ENCODE results near the gene NUDT22. TPM values are rescaled to one million over a fixed set of nuclear protein-coding genes. Genes with fewer than 3 reads are reported as not detected.

The NUDT22 gene
- total and polyA plus RNA-seq, 2 of the 4 experiments (the other 2 are of a cell fraction): 21.3 to 44.6 TPM

GRCh38 chr11:64267207-64267945 is 41.3 kb downstream of the NUDT22 start:
- no peak for DNase-seq
- in situ Hi-C loops (cut with MboI; ENCODE audit: low sequenced_read_pairs) (no loop called here), dilution Hi-C loops (cut with HindIII; ENCODE audit: low sequenced_read_pairs, unreplicated experiment) (no loop called here), intact Hi-C loops (cut with micrococcal nuclease) (no loop called here)
- no peak for ATAC-seq (ENCODE audit: low read depth)
- Histone ChIP-seq H4K5ac (ENCODE audit: low read depth, low read length) (no peak overlapping the region), H3K36me3 (ENCODE audit: control insufficient read depth, insufficient read depth, low read length) (peaks cover 21% of the 10 kb centered on the region), H3K4ac (ENCODE audit: low read depth, low read length) (no peak overlapping the region), H3K14ac (replicated peaks; ENCODE audit: low read depth, low read length) (no peak overlapping the region), H2AK5ac (ENCODE audit: low read depth, low read length) (peak overlapping the region; percentile 13; the same call in 1 of the 2 replicates), H2BK5ac (ENCODE audit: low read depth, low read length, poor library complexity, severe bottlenecking) (no peak overlapping the region), H3K56ac (ENCODE audit: extremely low read depth, insufficient read depth, low read length) (no peak overlapping the region), H3K4me1 (ENCODE audit: control insufficient read depth, insufficient read depth, low read length) (peaks cover 20% of the 10 kb centered on the region), H2BK120ac (ENCODE audit: low read depth, low read length) (no peak overlapping the region), H2AFZ (replicated peaks; ENCODE audit: low read length, poor library complexity) (no peak overlapping the region), H3K9ac (ENCODE audit: low read depth, low read length) (no peak overlapping the region), H4K8ac (ENCODE audit: low read depth in 2 of 2, low read length in 2 of 2) (no peak overlapping the region), H3K23ac (ENCODE audit: low read depth, low read length) (no peak overlapping the region), H3K4me2 (ENCODE audit: low read depth, low read length) (no peak overlapping the region), H4K20me1 (ENCODE audit: insufficient read depth, low read length) (no peaks in the 10 kb centered on the region; the same call in 1 of the 2 replicates), H3K9me3 (ENCODE audit: control insufficient read depth, insufficient read depth, low read length) (no peaks in the 10 kb centered on the region), H3K79me1 (ENCODE audit: low read depth in 1 of 2, low read length in 2 of 2) (peaks cover 5 to 34% of the 10 kb centered on the region in 2 experiments), H4K91ac (ENCODE audit: insufficient read depth, low read depth, low read length) (no peak overlapping the region), H3K27ac (ENCODE audit: insufficient read depth, low read length) (no peak overlapping the region), H3K9me1 (ENCODE audit: insufficient read depth, low read length) (0 out of 2 replicates have a peak, but pooled peaks cover 6% of the 10 kb centered on the region), H2AK9ac (replicated peaks; ENCODE audit: low read depth, low read length, poor library complexity) (peak overlapping the region; percentile 90), H2BK20ac (ENCODE audit: low read depth, low read length) (no peak overlapping the region), H2BK15ac (ENCODE audit: low read depth, low read length) (no peak overlapping the region), H3K4me3 (ENCODE audit: insufficient read depth, low read depth, low read length) (no peak overlapping the region), H3K27me3 (ENCODE audit: control insufficient read depth, insufficient read depth, low read length) (no peaks in the 10 kb centered on the region), H3K18ac (ENCODE audit: low read depth, low read length) (no peak overlapping the region)
- ChIA-PET POLR2A (ENCODE audit: unreplicated experiment) (interaction anchor here (1.2 kb wide), 1 partner anchor 18 kb away, joined by 3 read pairs; no protein-coding TSS in a partner anchor), CTCF (no interaction called here)
- no TSS peak for BruUV-seq (replicated peaks)
- 94% methylated on average over 11 of the region's 27 CpGs; no CpG with 5 or more reads in 1 of the 2 experiments for WGBS, 2 experiments (ENCODE audit: extremely low coverage in 2 of 2, insufficient read length in 1 of 2)
- TF ChIP-seq RAD21 (IDR thresholded peaks at IDR 0.05; ENCODE audit: low read length) (no peak), FOS (IDR thresholded peaks at IDR 0.05; ENCODE audit: low read depth, low read length) (no peak), CTCF (conservative IDR thresholded peaks at IDR 0.05; ENCODE audit: low read depth, low read length) (no peak), NFE2L2 (IDR thresholded peaks at IDR 0.05; ENCODE audit: low read depth, low read length) (no peak), RCOR1 (IDR thresholded peaks at IDR 0.05; ENCODE audit: insufficient replicate concordance, low read length) (no peak), CHD1 (IDR thresholded peaks at IDR 0.05; ENCODE audit: low read depth, low read length) (no peak)

All from IMR-90 (cell line).